Caco-2 (cell line): ENCODE measurements around the gene DOLPP1. TPM values are rescaled to one million over a fixed set of nuclear protein-coding genes. Genes with fewer than 3 reads are reported as not detected.

Experiments
- BruUV-seq: library from RNA; stranded (reverse); fragments of 400-500 nt; replicated peaks from 2 replicates; lab custom pipeline; 2021; lab: Mats Ljungman, UMichigan
- CTCF ChIA-PET: fragments of 300-600 bp; sonication (Branson Sonifier 250); formaldehyde crosslinking; loops from one replicate; lab custom pipeline; 2022; ENCODE audit warnings: antibody characterized with exemption; lab: Charles Lee
- POLR2A ChIA-PET: fragments of 300-600 bp; sonication (Branson Sonifier 250); formaldehyde crosslinking; loops from one replicate; lab custom pipeline; 2022; ENCODE audit warnings: antibody characterized with exemption; lab: Charles Lee
- DNase-seq, 2 experiments: peaks; one replicate each; pipeline versions ENCODE4 v3.0.0 to v3.0.0-alpha.2; 2020 to 2022
- H3K27me3 ChIP-seq: replicated peaks from 2 replicates; pipeline ENCODE4 v1.6.0; 2011; ENCODE audit warnings: low read length; ENCODE audit not compliant: control insufficient read depth, insufficient read depth
- H3K36me3 ChIP-seq: 2 replicates; pipeline ENCODE4 v1.5.1; 2011; ENCODE audit warnings: low read length; ENCODE audit not compliant: control insufficient read depth, insufficient read depth
- H3K4me1 ChIP-seq: fragments of 250-450 bp; sonication (Bioruptor Pico); 2 replicates; pipeline ENCODE4 v1.5.1; 2020; ENCODE audit warnings: mild to moderate bottlenecking
- H3K4me3 ChIP-seq: 2 replicates; pipeline ENCODE4 v1.5.1; 2011; ENCODE audit warnings: low read depth, mild to moderate bottlenecking, control low read depth, low read length
- H3K9me3 ChIP-seq: fragments of 250-450 bp; sonication (Bioruptor Pico); 2 replicates; pipeline ENCODE4 v1.5.1; 2020; ENCODE audit warnings: mild to moderate bottlenecking, moderate library complexity
- H3K27ac Mint-ChIP-seq: one replicate; pipeline ENCODE4 v1.8.0; 2022; ENCODE audit warnings: mixed read lengths; ENCODE audit not compliant: unreplicated experiment
- H3K27me3 Mint-ChIP-seq: one replicate; pipeline ENCODE4 v1.8.0; 2022; ENCODE audit warnings: mixed read lengths; ENCODE audit not compliant: insufficient read depth, unreplicated experiment
- H3K36me3 Mint-ChIP-seq: one replicate; pipeline ENCODE4 v1.8.0; 2022; ENCODE audit warnings: mild to moderate bottlenecking, mixed read lengths; ENCODE audit not compliant: insufficient read depth, unreplicated experiment
- H3K4me1 Mint-ChIP-seq: one replicate; pipeline ENCODE4 v1.8.0; 2022; ENCODE audit warnings: low read depth, mixed read lengths; ENCODE audit not compliant: unreplicated experiment
- H3K4me3 Mint-ChIP-seq: one replicate; pipeline ENCODE4 v1.8.0; 2022; ENCODE audit warnings: mild to moderate bottlenecking, moderate library complexity, mixed read lengths; ENCODE audit not compliant: unreplicated experiment
- H3K9me3 Mint-ChIP-seq: one replicate; pipeline ENCODE4 v1.8.0; 2022; ENCODE audit warnings: mixed read lengths; ENCODE audit not compliant: unreplicated experiment
- CTCF ChIP-seq, 2 experiments: fragments of 200-600 bp in 1 of 2; IDR thresholded peaks; 1 replicate in 1 of 2; 2 replicates in 1 of 2; pipeline versions ENCODE4 v1.5.1 to v1.8.0; 2011 to 2022; ENCODE audit warnings: antibody characterized with exemption in 1 of 2, control low read depth in 1 of 2, inconsistent platforms in 1 of 2, low read depth in 1 of 2, low read length in 1 of 2, mild to moderate bottlenecking in 1 of 2, moderate library complexity in 1 of 2; ENCODE audit not compliant: insufficient read depth in 1 of 2, severe bottlenecking in 1 of 2, unreplicated experiment in 1 of 2
- intact Hi-C: fragments of 100-400 bp; cut with micrococcal nuclease; formaldehyde crosslinking; loops from one replicate; pipeline ENCODE4 v1.10.0; 2022; ENCODE audit not compliant: unreplicated experiment
- total RNA-seq: library from RNA; stranded (reverse); gene quantifications from 2 replicates; pipeline ENCODE4 v1.2.3, GENCODE V29; 2022

The DOLPP1 gene
- total RNA-seq, 1 experiment from 2014 or later: 45.1 TPM

GRCh38 chr9:129139993-129140396 is 59.1 kb downstream of the DOLPP1 start:
- CTCF ChIA-PET: interaction anchor here (0.6 to 2.6 kb wide), 8 partner anchors 8 to 643 kb away, joined by 3 to 8 read pairs (median 6); partner anchors contain the start of gene IER5L
- intact Hi-C loops: loop anchor here (1.0 to 2.0 kb wide), 2 partner anchors 35 to 471 kb away; no protein-coding TSS in a partner anchor
- Histone ChIP-seq H3K27me3 (no peaks in the 10 kb centered on the region), H3K4me1 (peaks cover 51% of the 10 kb centered on the region), H3K4me3 (peak overlapping the region; percentile 21), H3K9me3 (no peaks in the 10 kb centered on the region), H3K36me3 (peaks cover 5% of the 10 kb centered on the region)
- no peaks in the 10 kb centered on the region for H3K9me3 Mint-ChIP-seq
- peak; percentile 41 to 85 for DNase-seq
- H3K36me3 Mint-ChIP-seq: peaks cover 38% of the 10 kb centered on the region
- POLR2A ChIA-PET: interaction anchor here (0.6 to 0.9 kb wide), 3 partner anchors 235 to 1175 kb away, joined by 3 read pairs; no protein-coding TSS in a partner anchor
- peak overlapping the region; percentile 95 for H3K27ac Mint-ChIP-seq
- H3K4me3 Mint-ChIP-seq: peak overlapping the region; percentile 64
- no peaks in the 10 kb centered on the region for H3K27me3 Mint-ChIP-seq
- TF ChIP-seq CTCF (IDR thresholded peaks at IDR 0.05; ENCODE audit: insufficient read depth in 1 of 2, low read depth in 1 of 2, low read length in 1 of 2, severe bottlenecking in 1 of 2, unreplicated experiment in 1 of 2): peak in 1 of 2 experiments; percentile 0
- peaks cover 29% of the 10 kb centered on the region for H3K4me1 Mint-ChIP-seq
- TSS peak; percentile 71 for BruUV-seq

Other genes starting within 250 kb of the DOLPP1 start
- 6.9 and 7.8 TPM in 2 replicates for gene KYAT1, start 199.2 kb upstream of the DOLPP1 start, total RNA-seq
- gene LRRC8A, start 199.0 kb upstream of the DOLPP1 start, total RNA-seq: 21.9 and 22.4 TPM in 2 replicates
- gene PHYHD1, start 160.1 kb upstream of the DOLPP1 start, total RNA-seq: 0.59 and 0.63 TPM in 2 replicates
- gene DOLK, start 133.5 kb upstream of the DOLPP1 start, total RNA-seq: 25.9 and 27.2 TPM in 2 replicates
- gene NUP188, start 133.4 kb upstream of the DOLPP1 start, total RNA-seq: 80.9 and 85.7 TPM in 2 replicates
- gene SH3GLB2, start 52.8 kb upstream of the DOLPP1 start, total RNA-seq: 64.2 and 66.7 TPM in 2 replicates
- 25.1 and 34.8 TPM in 2 replicates for gene MIGA2, start 44.5 kb upstream of the DOLPP1 start, total RNA-seq
- gene CRAT, start 29.7 kb downstream of the DOLPP1 start, total RNA-seq: 16.2 and 20.7 TPM in 2 replicates
- 100 and 107 TPM in 2 replicates for gene PTPA, start 30.3 kb downstream of the DOLPP1 start, total RNA-seq
- 3.9 and 4.1 TPM in 2 replicates for gene IER5L, start 97.2 kb downstream of the DOLPP1 start, total RNA-seq